Stimulated activated CD8-positive, alpha-beta memory T cell treated with anti-CD3 and anti-CD28 coated beads, Interleukin-12 subunit alpha, Interleukin-12 subunit beta, amount 100 ng/mL, for 24 hours (primary cell): ENCODE data around the gene ADAMTS14.

ENCODE experiments used
- DNase-seq: peaks from one replicate; pipeline ENCODE4 v3.0.0-alpha.2; 2020; ENCODE audit errors: extremely low read depth

ADAMTS14 gene

DNA sequence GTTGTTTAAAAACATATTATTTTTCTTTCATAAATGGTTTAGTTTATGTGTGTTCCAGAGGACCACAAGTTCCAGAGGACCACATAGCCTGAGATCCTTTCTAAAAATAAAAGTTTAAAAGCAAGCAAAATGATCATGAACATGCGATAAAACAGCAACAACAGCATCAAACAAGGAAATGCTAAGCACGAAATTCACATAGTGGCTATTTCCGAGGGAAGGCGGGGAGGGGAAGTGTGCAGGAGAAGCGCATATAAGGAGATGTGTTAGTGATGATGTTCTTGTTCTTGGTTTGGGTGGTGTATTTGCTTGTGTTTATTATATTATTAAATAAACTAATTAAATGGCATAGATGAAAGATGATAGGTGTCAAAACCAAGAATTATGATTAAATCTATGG is 111.7 kb downstream of the ADAMTS14 start:
- DNase-seq = no peak

DNA sequence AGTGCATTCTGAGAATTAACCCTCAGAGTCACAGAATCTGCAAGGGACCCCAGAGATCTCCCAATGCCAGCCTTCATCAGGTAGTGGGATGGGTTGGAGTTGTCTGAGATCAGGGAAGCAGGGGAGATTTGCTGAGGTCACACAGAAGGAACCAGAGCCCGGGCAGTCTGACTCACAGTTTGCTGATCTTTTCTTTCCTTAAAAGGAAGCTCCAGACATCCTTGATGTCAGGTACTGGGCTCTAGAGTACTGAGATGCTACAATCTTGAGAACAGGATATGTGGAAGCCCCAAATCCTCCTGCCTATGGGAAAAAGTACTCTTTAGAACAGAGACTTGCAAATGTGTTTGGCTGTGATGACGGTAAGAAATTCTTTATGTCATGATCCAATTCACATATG is 112.2 kb downstream of the ADAMTS14 start:
- no peak for DNase-seq

DNA sequence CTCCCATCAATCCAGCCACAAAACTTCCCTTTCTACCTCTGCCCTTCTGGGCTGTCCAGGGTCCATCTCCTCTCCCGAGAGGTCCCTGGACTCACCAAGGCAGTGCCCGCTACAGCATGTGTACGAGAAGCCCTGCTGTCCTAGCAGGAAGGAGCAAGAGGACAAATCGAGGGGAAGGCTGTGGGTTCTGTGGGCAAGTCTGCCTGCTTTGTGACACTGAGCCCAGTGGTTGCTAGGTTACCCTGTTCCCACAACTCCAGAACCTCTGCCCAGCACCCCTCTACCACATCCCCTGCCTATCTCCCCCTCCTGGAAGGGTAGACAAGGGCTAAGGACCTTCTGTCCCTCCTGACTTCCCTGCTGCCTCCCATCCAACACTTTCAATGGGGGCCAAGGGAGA is 112.9 kb downstream of the ADAMTS14 start, which contains the start of gene TBATA:
TBATA (minus strand) TSS at position 188 of the 400 bp plus-strand sequence. CDS start 1,998 bp downstream, outside the sequence.
- DNase-seq = no peak

DNA sequence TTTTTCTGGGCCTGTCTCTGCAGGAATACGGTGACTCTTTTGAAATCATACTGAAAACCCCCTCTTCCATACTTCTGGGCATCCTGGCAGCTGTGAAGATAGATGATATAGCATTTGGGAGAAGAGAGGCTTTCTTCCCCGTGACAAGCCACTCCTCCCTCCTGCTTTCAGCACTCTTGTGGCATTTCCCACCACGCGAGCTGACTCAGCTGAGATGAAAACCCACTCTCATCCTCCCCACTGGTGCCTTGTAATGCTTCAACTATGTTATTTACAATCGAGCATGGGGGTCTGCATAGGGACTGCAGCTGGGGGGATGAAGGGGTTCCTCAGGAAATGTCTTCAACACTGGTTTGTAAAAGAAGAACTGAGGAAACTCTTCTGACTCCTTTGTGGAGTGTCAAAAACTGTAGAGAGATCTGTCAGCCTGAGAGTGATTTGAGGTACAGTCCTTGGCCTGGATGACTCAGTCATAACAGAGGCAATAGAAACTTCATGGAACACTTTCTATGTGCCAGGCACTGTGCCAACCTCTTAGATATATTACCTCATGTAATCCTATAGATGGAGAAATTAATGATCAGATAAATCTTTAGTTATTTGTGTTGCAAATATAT is 114.6 kb downstream of the ADAMTS14 start:
- no peak for DNase-seq

DNA sequence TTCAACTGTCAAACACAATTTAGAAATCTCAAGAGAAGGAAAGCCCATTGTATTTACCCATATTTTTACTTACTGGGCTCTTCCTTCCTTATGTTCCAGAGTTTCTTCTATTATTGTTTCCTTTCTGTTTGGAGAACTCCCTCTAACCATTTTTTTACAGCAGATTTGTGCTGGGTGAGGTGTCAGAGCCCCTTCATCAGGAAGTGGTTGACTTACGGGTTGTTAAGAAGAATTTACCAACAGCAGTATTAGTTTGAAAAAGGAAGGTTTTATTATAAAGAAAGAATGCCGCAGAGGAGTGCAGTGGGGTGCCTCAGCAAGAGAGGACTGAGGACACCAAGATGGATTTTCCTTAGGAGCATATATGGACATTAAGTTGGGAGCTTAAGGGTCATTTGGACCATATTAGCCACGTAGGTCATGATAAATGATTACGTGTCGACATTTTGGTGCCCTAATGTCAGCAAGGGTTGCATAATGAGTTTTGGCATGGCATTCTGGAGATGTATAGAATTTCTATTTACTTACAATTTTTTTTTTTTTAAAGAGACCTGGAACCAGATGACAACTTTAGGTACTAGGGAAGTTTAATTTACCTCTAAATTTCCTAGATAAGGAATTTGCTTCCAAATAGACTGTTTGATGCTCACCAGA is 119.2 kb downstream of the ADAMTS14 start:
- DNase-seq = no peak

DNA sequence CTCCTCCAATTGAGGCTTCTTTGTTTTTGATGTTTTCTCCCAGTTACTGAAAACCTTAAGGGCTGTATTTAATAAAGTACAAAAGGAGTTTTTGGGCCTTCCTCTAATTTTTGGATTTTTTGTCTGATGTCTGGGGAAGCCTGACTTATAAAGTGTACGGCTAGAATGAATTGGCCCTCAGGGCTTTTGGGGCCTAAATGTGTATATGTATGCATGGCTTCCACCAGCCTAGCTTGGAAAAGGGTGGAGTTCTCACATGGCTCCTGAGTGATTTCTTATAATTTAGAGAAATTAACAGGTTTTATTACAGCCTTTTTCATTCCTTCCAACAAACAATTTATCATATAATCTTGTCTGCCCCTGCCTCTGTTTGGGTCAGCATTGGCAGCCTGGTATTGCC is 123.3 kb downstream of the ADAMTS14 start:
- DNase-seq = no peak

DNA sequence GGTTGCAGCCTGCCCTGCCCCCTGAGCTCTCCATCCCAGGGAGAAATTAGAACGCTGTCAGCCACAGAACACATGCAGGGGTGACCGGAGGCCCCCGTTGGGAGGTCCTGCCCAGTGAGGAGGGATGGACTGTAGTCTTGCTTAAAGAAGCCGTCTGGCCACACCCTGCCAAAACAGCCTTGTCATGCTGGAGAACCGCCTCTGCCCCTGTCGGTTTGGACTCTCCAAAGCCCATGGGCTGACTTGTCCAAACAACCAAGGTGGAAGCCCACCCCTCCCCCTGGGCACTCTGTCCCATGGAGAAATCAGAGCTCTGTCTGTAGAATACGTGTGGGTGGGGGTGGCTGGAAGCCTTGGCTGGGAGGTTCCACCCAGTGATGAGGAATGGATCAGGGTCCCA is 125.5 kb downstream of the ADAMTS14 start:
- no peak for DNase-seq

DNA sequence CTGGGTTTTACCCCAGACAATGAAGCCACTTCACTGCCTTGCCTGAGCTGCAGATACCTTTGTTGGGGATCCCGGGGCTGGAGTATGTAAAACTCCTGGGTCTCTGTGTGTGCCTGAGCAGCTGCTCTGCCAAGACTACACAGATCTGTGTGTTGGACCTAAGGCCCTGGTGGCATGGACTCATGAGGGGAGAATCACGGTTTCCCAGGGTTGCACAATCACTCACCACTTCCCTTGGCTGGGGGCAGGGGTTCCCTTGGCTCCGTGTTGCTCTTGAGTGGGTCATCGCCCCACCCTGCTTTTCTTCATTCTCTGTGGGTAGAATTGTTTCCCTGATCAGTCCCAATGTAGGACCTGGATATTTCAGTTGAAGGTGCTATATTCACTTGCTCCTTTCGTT is 126.8 kb downstream of the ADAMTS14 start:
- no peak for DNase-seq

DNA sequence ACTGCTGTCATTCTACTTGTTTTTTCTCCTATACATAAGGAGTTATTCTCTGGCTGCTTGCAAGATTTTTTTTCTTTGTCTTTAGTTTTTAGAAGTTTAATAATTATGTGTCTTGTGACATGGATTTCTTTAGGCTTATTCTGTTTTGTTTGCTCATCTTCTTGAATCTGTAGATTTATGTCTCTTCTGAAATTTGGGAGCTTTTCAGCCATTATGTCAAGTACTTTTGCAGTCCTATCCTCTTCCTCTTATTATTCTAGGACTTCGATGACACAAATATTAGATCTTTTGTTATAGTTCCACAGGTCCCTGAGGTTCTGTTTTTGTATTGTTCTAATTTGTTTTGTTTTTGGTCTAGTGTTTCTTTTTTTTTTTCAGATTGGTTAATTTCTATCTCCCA is 129.5 kb downstream of the ADAMTS14 start:
- no peak for DNase-seq

DNA sequence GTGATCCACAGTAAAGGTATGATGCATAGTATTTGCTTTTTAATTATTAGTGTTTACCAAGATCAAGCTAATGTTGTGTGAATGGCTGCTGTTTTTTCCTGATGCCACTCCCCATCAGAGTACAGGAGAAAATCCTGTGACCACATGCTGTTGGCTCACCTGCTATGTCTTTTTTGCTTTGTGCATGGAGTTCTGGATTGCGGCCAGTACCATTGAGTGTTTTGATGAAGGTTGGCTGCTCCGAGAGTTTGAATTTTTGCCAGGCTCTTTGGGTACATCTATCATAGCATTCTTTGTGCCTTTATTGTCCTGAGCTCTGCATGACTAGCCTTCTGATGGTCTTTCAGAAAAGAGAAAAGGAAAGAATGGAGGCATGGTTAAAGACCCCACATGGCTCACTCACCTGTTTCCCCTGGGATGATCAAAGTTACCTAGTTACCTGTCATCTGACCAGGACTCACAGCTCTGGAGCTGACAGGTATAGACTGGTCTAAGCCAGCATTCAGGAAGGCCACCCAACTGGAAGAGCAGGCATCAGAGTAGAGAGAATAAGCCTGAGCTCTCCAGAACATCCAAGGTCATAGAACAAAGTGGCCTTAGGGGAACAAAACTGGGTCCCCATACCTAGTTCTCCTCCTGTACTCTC is 131.6 kb downstream of the ADAMTS14 start:
- no peak for DNase-seq

DNA sequence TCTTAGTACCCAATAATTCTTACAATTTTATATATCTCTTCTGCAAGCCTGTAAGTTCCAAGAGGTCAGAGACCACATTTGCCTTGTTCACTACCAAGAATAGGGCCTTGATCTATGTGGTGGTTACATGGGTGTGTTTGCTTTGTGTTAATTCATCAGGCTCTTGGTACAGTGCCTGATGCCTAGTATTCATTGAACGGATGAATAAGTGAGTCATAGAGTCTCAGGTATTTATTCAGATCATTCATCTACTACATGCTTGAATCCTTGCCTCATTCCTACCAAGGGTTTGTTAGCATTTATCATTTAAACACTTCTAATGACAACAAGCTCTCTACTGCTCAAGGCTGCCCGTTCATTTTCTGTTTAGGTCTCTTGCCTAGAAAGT is 132.1 kb downstream of the ADAMTS14 start:
- no peak for DNase-seq

DNA sequence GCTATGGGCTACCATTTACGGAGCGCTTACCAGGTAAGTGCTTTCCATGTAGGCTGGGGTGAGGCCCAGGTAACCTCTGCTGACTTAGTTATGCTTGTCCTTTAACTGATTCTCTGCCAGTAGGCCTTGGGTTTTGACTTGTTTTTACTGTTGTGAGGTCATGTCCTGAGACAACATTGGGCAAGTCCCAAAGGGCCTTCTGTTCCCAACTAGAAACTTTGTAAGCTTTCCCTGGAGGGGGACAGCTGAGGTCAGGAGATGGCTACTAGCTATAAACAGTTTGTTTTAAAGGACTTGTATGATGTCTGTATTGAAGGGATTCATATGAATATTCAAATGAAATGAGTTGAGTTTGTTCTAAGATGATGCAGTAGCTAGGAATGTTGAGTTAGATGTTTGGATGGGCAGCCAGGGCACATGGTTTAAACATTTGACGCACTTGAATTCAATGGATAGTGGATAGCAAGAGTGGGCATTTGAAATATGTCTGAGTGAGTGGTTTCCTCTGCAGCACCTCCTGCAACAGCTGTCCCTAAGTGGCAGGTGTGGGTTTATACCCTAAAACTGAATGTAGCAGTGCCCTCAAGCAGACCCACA is 133.4 kb downstream of the ADAMTS14 start:
- no peak for DNase-seq

DNA sequence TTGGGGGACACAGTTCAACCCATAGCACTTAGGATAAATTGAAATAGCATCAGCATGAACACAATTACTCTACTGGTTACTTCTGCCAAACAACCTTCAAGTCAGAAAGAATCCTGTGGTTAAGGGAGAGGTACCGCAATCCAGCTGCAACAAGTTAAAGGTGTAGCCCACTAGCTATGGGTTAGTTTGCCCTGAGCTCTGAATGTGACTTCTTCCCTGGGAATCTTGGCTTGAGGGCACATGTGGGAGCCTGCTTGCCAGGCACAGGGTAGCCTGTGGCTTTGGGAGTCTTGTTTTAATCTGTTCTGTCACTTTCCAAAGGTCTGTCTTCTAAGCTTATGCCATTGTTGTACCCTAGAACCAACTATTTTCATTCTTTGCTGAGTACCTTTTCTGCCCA is 134.5 kb downstream of the ADAMTS14 start:
- no peak for DNase-seq

DNA sequence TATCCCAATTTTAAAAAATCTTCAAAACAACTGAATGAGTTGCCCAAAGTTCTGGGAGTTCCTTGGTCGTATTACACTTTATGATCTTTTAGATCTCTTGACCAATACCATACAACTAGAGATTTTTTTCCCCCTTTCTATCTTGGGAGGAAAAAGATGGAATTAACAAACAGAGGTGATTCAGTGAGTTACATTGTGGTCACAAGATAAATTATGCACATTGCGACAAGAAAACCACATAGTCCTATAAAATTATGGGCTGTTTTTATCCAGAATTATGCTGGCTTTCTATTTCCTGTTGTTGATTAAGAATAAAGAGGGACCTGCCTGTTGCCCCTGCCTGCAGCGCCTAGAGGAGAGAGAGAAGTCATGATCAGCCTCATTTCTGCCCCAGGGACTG is 135.2 kb downstream of the ADAMTS14 start:
- no peak for DNase-seq

DNA sequence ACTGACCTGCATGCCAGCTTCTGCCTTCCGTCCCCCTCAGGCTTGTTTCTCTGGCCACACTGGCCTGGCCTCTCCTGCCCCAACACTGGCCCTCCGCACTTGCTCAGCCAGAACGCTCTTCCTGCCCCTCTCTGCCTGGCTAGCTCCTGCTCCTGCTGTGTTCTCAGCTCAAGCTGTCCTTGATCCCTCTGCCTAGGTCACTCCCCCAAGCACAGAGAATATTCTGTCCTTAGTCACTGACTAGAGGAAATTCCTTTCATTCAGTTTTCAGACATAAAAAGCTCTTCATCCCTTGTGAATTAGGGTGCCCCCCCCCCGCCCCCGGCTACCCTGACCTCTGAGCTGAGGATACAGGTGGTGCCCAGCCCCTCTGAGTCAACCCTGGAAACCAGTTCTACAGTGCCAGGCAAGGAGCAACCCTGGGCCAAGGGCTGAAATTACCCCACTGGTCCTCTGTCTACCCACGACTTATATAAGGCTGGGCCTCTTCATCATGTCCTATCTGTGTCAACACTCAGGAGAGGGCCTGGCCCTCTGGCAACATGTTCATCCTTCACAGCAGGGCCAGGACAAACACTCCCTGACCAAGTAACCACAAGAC is 136.8 kb downstream of the ADAMTS14 start:
- no peak for DNase-seq

DNA sequence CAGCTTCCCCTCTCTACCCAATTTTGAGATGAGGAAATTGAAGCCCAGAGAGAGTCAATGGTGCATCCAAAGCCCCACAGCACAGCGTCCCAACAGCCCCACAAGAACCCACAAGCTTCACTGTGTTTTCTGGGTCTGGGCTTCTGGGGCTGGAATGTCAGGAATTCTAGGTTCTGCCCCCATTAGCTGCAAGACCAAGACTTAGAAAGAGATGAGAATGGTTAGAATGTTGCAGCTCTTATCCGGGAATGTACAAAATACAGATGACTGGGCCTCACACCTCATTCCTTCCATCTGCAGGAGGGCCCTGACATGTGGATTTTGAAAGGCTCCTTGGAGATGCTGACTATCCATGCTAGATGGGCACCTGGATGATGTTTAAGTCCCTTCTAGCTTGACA is 137.4 kb downstream of the ADAMTS14 start:
- DNase-seq = no peak

DNA sequence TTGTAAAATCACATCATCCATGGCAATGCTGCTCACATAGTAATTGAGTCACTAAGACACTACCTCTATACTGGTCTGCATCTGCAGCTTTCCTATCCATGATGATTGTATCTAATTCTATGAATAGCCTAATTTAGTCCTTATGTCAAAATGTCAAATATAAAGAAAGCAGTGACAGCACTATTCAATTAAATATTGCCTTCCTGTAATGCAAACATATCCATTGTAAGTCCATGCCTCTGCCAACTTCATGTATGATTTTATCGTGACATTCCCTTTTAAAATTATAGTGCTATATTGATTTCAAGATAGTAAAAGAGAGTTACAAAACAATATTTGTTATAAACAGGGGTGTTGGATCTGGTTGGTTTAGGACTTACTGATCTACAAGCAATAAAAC is 138.7 kb downstream of the ADAMTS14 start:
- no peak for DNase-seq

DNA sequence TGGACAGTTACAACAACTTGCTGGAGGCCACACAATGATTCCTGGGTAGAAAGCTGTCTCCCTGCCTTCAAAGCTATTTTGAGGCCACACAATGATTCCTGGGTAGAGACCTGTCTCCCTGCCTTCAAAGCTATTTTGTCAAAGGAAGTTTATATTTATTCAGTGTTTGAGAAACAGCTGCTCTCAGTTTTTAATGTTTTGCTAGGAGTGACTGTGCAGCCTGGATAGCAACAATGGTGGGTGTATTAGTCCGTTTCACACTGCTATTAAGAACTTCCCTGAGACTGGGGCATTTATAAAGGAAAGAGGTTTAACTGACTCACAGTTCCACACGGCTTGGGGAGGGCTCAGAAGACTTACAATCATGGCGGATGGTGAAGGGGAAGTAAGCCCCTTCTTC is 139.6 kb downstream of the ADAMTS14 start:
- DNase-seq = no peak
